ENCODE measurements around the gene CCL4. TPM values are rescaled to one million over a fixed set of nuclear protein-coding genes. Genes with fewer than 3 reads are reported as not detected.

Gene CCL4
- total RNA-seq, 1 experiment from 2014 or later = not detected

- H3K23ac ChIP-seq (ENCODE audit: insufficient read length, low read depth, low read length) = no peak overlapping the region
- H3K27ac ChIP-seq (ENCODE audit: insufficient read length, low read depth, low read length) = no peak overlapping the region
- H3T11ph ChIP-seq (ENCODE audit: low read length) = no peak overlapping the region
- H3K9ac ChIP-seq (ENCODE audit: extremely low read depth, insufficient read length, low read length) = no peak overlapping the region
- Mint-ChIP-seq H3K36me3 (ENCODE audit: insufficient read depth in 1 of 3, low read depth in 3 of 3) (peaks cover 12 to 28% (median 18%) of the 10 kb centered on the region in 3 experiments; a peak in 6 of 7 replicates), H3K27ac (peak overlapping the region in 2 of 3 experiments; percentile 12 to 38; a peak in 2 of 7 replicates), H3K9me3 (peaks cover 24 to 26% of the 10 kb centered on the region in 2 experiments), H3K27me3 (ENCODE audit: low read depth) (peaks cover 8% of the 10 kb centered on the region), H3K4me3 (no peak overlapping the region; a peak in 1 of 5 replicates), H3K4me1 (peaks cover 23 to 28% of the 10 kb centered on the region in 2 experiments)
- no peak for DNase-seq
- no peak overlapping the region for H2BK120ac ChIP-seq (ENCODE audit: low read depth, low read length, poor library complexity, severe bottlenecking)
- H4K8ac ChIP-seq (replicated peaks; ENCODE audit: insufficient read length, low read depth, low read length) = no peak overlapping the region
- no peak overlapping the region for H3K56ac ChIP-seq (ENCODE audit: insufficient read length, low read depth, low read length)
- no peaks in the 10 kb centered on the region for H3K23me2 ChIP-seq (ENCODE audit: insufficient read length, low read depth, low read length, poor library complexity, severe bottlenecking)
- H3K79me2 ChIP-seq (ENCODE audit: insufficient read depth, low read length) = no peaks in the 10 kb centered on the region
- H3K4me1 ChIP-seq (ENCODE audit: insufficient read depth, low read length) = peaks cover 6% of the 10 kb centered on the region
- H2AK5ac ChIP-seq (ENCODE audit: insufficient read length, low read length) = no peak overlapping the region
- H4K91ac ChIP-seq (ENCODE audit: insufficient read length, low read depth, low read length) = no peak overlapping the region
- H3K14ac ChIP-seq (ENCODE audit: insufficient read depth, low read length) = no peak overlapping the region
- no peak overlapping the region for H2BK5ac ChIP-seq (ENCODE audit: insufficient read length, low read length)
- H2BK15ac ChIP-seq (ENCODE audit: low read depth, low read length) = no peak overlapping the region
- no peak overlapping the region for H4K5ac ChIP-seq (ENCODE audit: insufficient read length, low read depth, low read length)
- H4K20me1 ChIP-seq (ENCODE audit: control insufficient read depth, insufficient read depth, insufficient read length) = no peaks in the 10 kb centered on the region
- H3K4ac ChIP-seq (ENCODE audit: low read depth, low read length) = no peak overlapping the region
- no peak overlapping the region for H3K18ac ChIP-seq (ENCODE audit: insufficient read length, low read depth, low read length)
- no peak overlapping the region for H2AFZ ChIP-seq (ENCODE audit: low read length)
- H3K4me2 ChIP-seq (ENCODE audit: insufficient read depth, insufficient read length, low read length) = no peak overlapping the region
- H3K9me3 ChIP-seq (ENCODE audit: control insufficient read depth, low read depth, low read length) = peaks cover 18% of the 10 kb centered on the region
- no CpG with 5 or more reads among the region's 7 CpGs for WGBS (ENCODE audit: extremely low coverage, insufficient read length, low lambda C conversion rate)
- no peak overlapping the region for H2BK20ac ChIP-seq (ENCODE audit: low read depth, low read length, poor library complexity, severe bottlenecking)
- TF ChIP-seq, protein P1, sequence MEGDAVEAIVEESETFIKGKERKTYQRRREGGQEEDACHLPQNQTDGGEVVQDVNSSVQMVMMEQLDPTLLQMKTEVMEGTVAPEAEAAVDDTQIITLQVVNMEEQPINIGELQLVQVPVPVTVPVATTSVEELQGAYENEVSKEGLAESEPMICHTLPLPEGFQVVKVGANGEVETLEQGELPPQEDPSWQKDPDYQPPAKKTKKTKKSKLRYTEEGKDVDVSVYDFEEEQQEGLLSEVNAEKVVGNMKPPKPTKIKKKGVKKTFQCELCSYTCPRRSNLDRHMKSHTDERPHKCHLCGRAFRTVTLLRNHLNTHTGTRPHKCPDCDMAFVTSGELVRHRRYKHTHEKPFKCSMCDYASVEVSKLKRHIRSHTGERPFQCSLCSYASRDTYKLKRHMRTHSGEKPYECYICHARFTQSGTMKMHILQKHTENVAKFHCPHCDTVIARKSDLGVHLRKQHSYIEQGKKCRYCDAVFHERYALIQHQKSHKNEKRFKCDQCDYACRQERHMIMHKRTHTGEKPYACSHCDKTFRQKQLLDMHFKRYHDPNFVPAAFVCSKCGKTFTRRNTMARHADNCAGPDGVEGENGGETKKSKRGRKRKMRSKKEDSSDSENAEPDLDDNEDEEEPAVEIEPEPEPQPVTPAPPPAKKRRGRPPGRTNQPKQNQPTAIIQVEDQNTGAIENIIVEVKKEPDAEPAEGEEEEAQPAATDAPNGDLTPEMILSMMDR (conservative IDR thresholded peaks at IDR 0.05) = no peak
- no peaks in the 10 kb centered on the region for H3K27me3 ChIP-seq (ENCODE audit: insufficient read depth, low read length)
- H2BK12ac ChIP-seq (ENCODE audit: insufficient read length, low read depth, low read length) = no peak overlapping the region
- H3K79me1 ChIP-seq (ENCODE audit: insufficient read depth, low read depth, low read length, poor library complexity, severe bottlenecking) = no peaks in the 10 kb centered on the region
Observed at GRCh38 chr17:36127199-36127893, 23.7 kb downstream of the CCL4 start.

Measured in H9 (cell line).